ENCODE measurements around the gene MAPK11. TPM values are rescaled to one million over a fixed set of nuclear protein-coding genes. Genes with fewer than 3 reads are reported as not detected.
A peak's percentile ranks its signal among the peaks of the same experiment; 100 is the strongest.

Gene MAPK11
- total and polyA plus RNA-seq, 2 donors from 2014 or later: 11.4 to 18.3 TPM

DNA sequence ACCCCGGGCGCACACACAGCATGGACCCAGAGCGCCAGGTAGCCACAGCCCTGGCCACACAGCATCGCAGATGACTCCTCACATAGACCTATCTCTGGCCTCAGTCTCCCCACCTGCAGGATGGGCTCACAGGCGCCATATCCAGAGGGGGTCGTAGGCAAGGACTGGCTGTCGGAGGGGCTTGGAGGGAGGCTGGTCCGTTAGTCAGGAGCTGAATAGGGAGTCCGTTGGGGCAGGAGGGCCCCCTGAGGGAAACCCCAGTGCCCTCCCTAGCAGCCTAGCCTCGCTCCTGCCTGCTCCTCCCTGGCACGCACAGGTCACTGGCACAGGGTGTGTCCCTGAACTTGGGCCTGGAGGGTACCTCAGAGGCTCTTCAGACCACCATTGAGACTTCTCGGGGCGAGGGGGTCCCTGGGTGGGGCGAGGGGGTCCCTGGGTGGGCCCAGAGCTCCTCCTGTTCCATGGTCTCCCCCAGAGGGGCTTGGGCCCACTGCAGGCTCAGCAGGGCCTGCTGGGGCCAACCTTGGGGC lies 35.3 kb upstream of the MAPK11 start:
- no peaks in the 10 kb centered on the region for H3K9me3 ChIP-seq (ENCODE audit: control insufficient read depth in 2 of 3, insufficient read depth in 1 of 3, low read length in 3 of 3)
- DNase-seq (no peak), FAIRE-seq (no peak)
- TF ChIP-seq, protein P1, sequence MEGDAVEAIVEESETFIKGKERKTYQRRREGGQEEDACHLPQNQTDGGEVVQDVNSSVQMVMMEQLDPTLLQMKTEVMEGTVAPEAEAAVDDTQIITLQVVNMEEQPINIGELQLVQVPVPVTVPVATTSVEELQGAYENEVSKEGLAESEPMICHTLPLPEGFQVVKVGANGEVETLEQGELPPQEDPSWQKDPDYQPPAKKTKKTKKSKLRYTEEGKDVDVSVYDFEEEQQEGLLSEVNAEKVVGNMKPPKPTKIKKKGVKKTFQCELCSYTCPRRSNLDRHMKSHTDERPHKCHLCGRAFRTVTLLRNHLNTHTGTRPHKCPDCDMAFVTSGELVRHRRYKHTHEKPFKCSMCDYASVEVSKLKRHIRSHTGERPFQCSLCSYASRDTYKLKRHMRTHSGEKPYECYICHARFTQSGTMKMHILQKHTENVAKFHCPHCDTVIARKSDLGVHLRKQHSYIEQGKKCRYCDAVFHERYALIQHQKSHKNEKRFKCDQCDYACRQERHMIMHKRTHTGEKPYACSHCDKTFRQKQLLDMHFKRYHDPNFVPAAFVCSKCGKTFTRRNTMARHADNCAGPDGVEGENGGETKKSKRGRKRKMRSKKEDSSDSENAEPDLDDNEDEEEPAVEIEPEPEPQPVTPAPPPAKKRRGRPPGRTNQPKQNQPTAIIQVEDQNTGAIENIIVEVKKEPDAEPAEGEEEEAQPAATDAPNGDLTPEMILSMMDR (IDR thresholded peaks at IDR 0.05; ENCODE audit: borderline replicate concordance, extremely low read depth, insufficient read depth): no peak
- peak overlapping the region; percentile 93 to 97 for H3K27ac ChIP-seq (ENCODE audit: low read depth in 2 of 2, low read length in 2 of 2)
- no peaks in the 10 kb centered on the region for H3K36me3 ChIP-seq (ENCODE audit: control insufficient read depth in 2 of 3, insufficient read depth in 3 of 3, low read length in 3 of 3)
- H3K9ac ChIP-seq (ENCODE audit: low read length in 3 of 3): peak overlapping the region in 2 of 3 donors; percentile 25 to 82
- no peaks in the 10 kb centered on the region for H3K27me3 ChIP-seq (ENCODE audit: control insufficient read depth, insufficient read depth, low read length)
- H3K4me3 ChIP-seq (ENCODE audit: low read length in 3 of 3): peak overlapping the region; percentile 74 to 84 (median 81)
- intact Hi-C loops (cut with DNase I): no loop called here
- H3K4me1 ChIP-seq (ENCODE audit: control insufficient read depth in 2 of 3, insufficient read depth in 2 of 3, low read depth in 1 of 3, low read length in 3 of 3): peaks cover 0 to 67% (median 37%) of the 10 kb centered on the region in 3 donors

- Histone ChIP-seq H3K27me3 (ENCODE audit: control insufficient read depth, insufficient read depth, low read length) (no peaks in the 10 kb centered on the region), H3K9ac (ENCODE audit: low read length in 3 of 3) (peak overlapping the region in 2 of 3 donors; percentile 10 to 82), H3K27ac (ENCODE audit: low read depth in 2 of 2, low read length in 2 of 2) (peak overlapping the region; percentile 93 to 97), H3K9me3 (ENCODE audit: control insufficient read depth in 2 of 3, insufficient read depth in 1 of 3, low read length in 3 of 3) (no peaks in the 10 kb centered on the region), H3K36me3 (ENCODE audit: control insufficient read depth in 2 of 3, insufficient read depth in 3 of 3, low read length in 3 of 3) (no peaks in the 10 kb centered on the region), H3K4me1 (ENCODE audit: control insufficient read depth in 2 of 3, insufficient read depth in 2 of 3, low read depth in 1 of 3, low read length in 3 of 3) (peaks cover 0 to 66% (median 37%) of the 10 kb centered on the region in 3 donors), H3K4me3 (ENCODE audit: low read length in 3 of 3) (peak overlapping the region in 2 of 3 donors; percentile 28 to 84)
- intact Hi-C loops (cut with DNase I): no loop called here
- DNase-seq (no peak), FAIRE-seq (no peak)
- TF ChIP-seq, protein P1 (IDR thresholded peaks at IDR 0.05; ENCODE audit: borderline replicate concordance, extremely low read depth, insufficient read depth): no peak
Observed at GRCh38 chr22:50304528-50305392, 34.6 kb upstream of the MAPK11 start.

DNA sequence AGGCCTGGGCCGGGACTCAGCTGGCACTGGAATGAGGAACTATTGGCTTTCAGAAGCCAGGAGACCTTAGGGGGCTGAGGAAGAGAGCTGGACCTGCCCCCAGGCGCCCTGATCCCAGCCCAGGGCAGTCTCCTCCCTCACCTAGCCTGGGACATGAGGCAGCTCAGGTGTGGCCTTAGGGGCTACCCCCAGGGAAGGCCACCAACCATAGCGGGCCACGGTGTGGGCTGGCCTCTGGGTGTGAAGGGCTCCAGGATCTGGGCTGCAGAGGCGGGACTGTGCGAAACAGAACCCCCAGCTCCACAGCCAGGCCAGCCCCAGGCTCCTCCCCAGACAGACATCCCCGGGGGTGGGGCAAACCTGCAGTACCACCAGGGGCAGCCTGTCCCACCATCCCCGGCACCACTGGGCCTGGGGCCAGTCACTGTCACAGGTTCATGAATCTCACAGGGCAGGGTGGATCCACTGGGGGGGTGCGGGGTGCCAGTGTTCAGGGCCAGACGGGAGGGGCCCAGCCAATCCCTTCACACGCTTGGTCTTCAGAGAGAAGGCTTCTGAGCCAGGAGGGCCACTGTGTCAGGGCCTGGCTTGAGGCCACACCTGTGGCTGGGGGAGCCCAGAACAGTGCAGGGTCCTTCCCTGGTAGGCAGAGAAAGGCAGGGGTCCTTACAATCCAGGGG lies 33.8 kb upstream of the MAPK11 start:
- Histone ChIP-seq H3K27ac (ENCODE audit: low read depth in 2 of 2, low read length in 2 of 2) (peak overlapping the region; percentile 82 to 93), H3K9ac (ENCODE audit: low read length in 3 of 3) (peak overlapping the region in 1 of 3 donors; percentile 61), H3K4me1 (ENCODE audit: control insufficient read depth in 2 of 3, insufficient read depth in 2 of 3, low read depth in 1 of 3, low read length in 3 of 3) (peaks cover 0 to 61% (median 37%) of the 10 kb centered on the region in 3 donors), H3K9me3 (ENCODE audit: control insufficient read depth in 2 of 3, insufficient read depth in 1 of 3, low read length in 3 of 3) (no peaks in the 10 kb centered on the region), H3K4me3 (ENCODE audit: low read length in 3 of 3) (peak overlapping the region in 1 of 3 donors; percentile 29), H3K36me3 (ENCODE audit: control insufficient read depth in 2 of 3, insufficient read depth in 3 of 3, low read length in 3 of 3) (no peaks in the 10 kb centered on the region), H3K27me3 (ENCODE audit: control insufficient read depth, insufficient read depth, low read length) (no peaks in the 10 kb centered on the region)
- TF ChIP-seq, protein P1 (IDR thresholded peaks at IDR 0.05; ENCODE audit: borderline replicate concordance, extremely low read depth, insufficient read depth): no peak
- intact Hi-C loops (cut with DNase I): no loop called here
- FAIRE-seq: no peak
- DNase-seq: peak in 1 of 5 donors; percentile 91

All from kidney (tissue), 14 donors.